ENCODE results near the gene AP1M1.

- no peak for TF ChIP-seq NFIC (IDR thresholded peaks at IDR 0.05)
- no peak for TF ChIP-seq EGR1 (IDR thresholded peaks at IDR 0.05)
- TF ChIP-seq FOXM1 (IDR thresholded peaks at IDR 0.05; ENCODE audit: borderline replicate concordance, low read depth): no peak
- TF ChIP-seq RAD21 (IDR thresholded peaks at IDR 0.05; ENCODE audit: low read depth): no peak
- no peak for TF ChIP-seq YY1 (IDR thresholded peaks at IDR 0.05; ENCODE audit: low read depth)
- TF ChIP-seq, protein P1, sequence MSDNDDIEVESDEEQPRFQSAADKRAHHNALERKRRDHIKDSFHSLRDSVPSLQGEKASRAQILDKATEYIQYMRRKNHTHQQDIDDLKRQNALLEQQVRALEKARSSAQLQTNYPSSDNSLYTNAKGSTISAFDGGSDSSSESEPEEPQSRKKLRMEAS (IDR thresholded peaks at IDR 0.05): no peak
- TF ChIP-seq, protein P2, sequence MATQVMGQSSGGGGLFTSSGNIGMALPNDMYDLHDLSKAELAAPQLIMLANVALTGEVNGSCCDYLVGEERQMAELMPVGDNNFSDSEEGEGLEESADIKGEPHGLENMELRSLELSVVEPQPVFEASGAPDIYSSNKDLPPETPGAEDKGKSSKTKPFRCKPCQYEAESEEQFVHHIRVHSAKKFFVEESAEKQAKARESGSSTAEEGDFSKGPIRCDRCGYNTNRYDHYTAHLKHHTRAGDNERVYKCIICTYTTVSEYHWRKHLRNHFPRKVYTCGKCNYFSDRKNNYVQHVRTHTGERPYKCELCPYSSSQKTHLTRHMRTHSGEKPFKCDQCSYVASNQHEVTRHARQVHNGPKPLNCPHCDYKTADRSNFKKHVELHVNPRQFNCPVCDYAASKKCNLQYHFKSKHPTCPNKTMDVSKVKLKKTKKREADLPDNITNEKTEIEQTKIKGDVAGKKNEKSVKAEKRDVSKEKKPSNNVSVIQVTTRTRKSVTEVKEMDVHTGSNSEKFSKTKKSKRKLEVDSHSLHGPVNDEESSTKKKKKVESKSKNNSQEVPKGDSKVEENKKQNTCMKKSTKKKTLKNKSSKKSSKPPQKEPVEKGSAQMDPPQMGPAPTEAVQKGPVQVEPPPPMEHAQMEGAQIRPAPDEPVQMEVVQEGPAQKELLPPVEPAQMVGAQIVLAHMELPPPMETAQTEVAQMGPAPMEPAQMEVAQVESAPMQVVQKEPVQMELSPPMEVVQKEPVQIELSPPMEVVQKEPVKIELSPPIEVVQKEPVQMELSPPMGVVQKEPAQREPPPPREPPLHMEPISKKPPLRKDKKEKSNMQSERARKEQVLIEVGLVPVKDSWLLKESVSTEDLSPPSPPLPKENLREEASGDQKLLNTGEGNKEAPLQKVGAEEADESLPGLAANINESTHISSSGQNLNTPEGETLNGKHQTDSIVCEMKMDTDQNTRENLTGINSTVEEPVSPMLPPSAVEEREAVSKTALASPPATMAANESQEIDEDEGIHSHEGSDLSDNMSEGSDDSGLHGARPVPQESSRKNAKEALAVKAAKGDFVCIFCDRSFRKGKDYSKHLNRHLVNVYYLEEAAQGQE (IDR thresholded peaks at IDR 0.05; ENCODE audit: low read depth): no peak
- TF ChIP-seq CEBPB (IDR thresholded peaks at IDR 0.05): no peak
- TF ChIP-seq, protein P3, sequence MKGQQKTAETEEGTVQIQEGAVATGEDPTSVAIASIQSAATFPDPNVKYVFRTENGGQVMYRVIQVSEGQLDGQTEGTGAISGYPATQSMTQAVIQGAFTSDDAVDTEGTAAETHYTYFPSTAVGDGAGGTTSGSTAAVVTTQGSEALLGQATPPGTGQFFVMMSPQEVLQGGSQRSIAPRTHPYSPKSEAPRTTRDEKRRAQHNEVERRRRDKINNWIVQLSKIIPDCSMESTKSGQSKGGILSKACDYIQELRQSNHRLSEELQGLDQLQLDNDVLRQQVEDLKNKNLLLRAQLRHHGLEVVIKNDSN (IDR thresholded peaks at IDR 0.05): no peak
These were observed 15.4 kb downstream of the AP1M1 start for GRCh38 chr19:16213076-16213475.

All from Ishikawa (cell line).